ENCODE results near the gene PTPRK. TPM values are rescaled to one million over a fixed set of nuclear protein-coding genes. Genes with fewer than 3 reads are reported as not detected.

PTPRK gene
- total and polyA plus RNA-seq, 2 of the 8 experiments (the other 6 are each of a cell fraction or from before 2014, with no cell fraction given), result 11.4 to 47.3 TPM

GRCh38 chr6:128305228-128305627 is 215.2 kb downstream of the PTPRK start:
- Histone ChIP-seq H2BK15ac (ENCODE audit: low read length) (no peak overlapping the region), H3K4me1 (replicated peaks in 1 of 4; ENCODE audit: control insufficient read depth in 3 of 4, insufficient read depth in 4 of 4, low read length in 3 of 4) (peaks cover 0 to 1% (median 0%) of the 10 kb centered on the region in 4 experiments; a peak in 1 of 7 replicates), H2AK5ac (ENCODE audit: low read depth, low read length) (no peak overlapping the region), H3K14ac (ENCODE audit: insufficient read length) (no peak overlapping the region), H3K79me1 (ENCODE audit: low read depth, low read length) (no peaks in the 10 kb centered on the region; the same call in 1 of the 2 replicates), H3K27me3 (replicated peaks in 1 of 4; ENCODE audit: control insufficient read depth in 3 of 4, extremely low read depth in 1 of 4, insufficient read depth in 3 of 4, low read length in 3 of 4) (no peaks in the 10 kb centered on the region; a peak in 1 of 7 replicates), H2AFZ (ENCODE audit: low read length) (no peak overlapping the region), H4K20me1 (replicated peaks in 1 of 2; ENCODE audit: control insufficient read depth in 1 of 2, insufficient read depth in 2 of 2, low read length in 2 of 2) (no peaks in the 10 kb centered on the region), H3K18ac (ENCODE audit: extremely low read depth, low read length) (no peak overlapping the region), H4K91ac (replicated peaks; ENCODE audit: insufficient read length, low read length) (no peak overlapping the region), H4K8ac (ENCODE audit: extremely low read depth, insufficient read depth, low read length) (no peak overlapping the region), H2BK5ac (ENCODE audit: low read depth, low read length) (no peak overlapping the region), H3K4me2 (ENCODE audit: insufficient read depth in 1 of 2, low read depth in 2 of 2, low read length in 2 of 2) (no peak overlapping the region), H4K5ac (ENCODE audit: insufficient read length, low read depth, low read length) (no peak overlapping the region), H2BK12ac (ENCODE audit: low read depth, low read length) (no peak overlapping the region), H3K23me2 (ENCODE audit: low read depth, low read length) (0 out of 2 replicates have a peak, but pooled peaks cover 2% of the 10 kb centered on the region), H3K4me3 (ENCODE audit: extremely low read depth in 1 of 4, insufficient read depth in 2 of 4, low read depth in 3 of 4, low read length in 4 of 4) (no peak overlapping the region), H3K23ac (ENCODE audit: insufficient read length) (no peak overlapping the region), H3K36me3 (ENCODE audit: control insufficient read depth in 2 of 4, insufficient read depth in 4 of 4, low read length in 3 of 4) (no peaks in the 10 kb centered on the region; a peak in 1 of 8 replicates), H2BK20ac (ENCODE audit: low read length) (no peak overlapping the region), H3K4ac (replicated peaks; ENCODE audit: insufficient read length, low read depth, low read length) (no peak overlapping the region), H3K56ac (replicated peaks; ENCODE audit: insufficient read length, low read depth, low read length) (no peak overlapping the region), H2BK120ac (replicated peaks; ENCODE audit: low read depth, low read length) (no peak overlapping the region), H3K27ac (ENCODE audit: low read depth, low read length) (no peak overlapping the region), H3K9me3 (ENCODE audit: insufficient read depth in 2 of 2, low read depth in 1 of 2, low read length in 1 of 2) (no peaks in the 10 kb centered on the region; a peak in 1 of 4 replicates), H3K79me2 (ENCODE audit: control insufficient read depth in 1 of 2, insufficient read depth in 2 of 2, low read length in 2 of 2) (peaks cover 0 to 31% of the 10 kb centered on the region in 2 experiments; a peak in 3 of 4 replicates), H3K9ac (replicated peaks in 1 of 4; ENCODE audit: extremely low read depth in 1 of 4, low read depth in 3 of 4, low read length in 3 of 4) (no peak overlapping the region)
- no peak for DNase-seq (ENCODE audit: low read depth in 1 of 2, low spot score in 2 of 2)
- 96% methylated on average over 1 of the region's 1 CpG; no CpG with 5 or more reads in 1 of the 2 experiments for WGBS, 2 experiments (ENCODE audit: extremely low coverage in 1 of 2, insufficient coverage in 1 of 2, insufficient read length in 1 of 2, insufficient replicate concordance in 2 of 2, low coverage in 1 of 2, low lambda C conversion rate in 2 of 2, missing lambda C conversion rate in 1 of 2)
- CTCF ChIA-PET (ENCODE audit: partially characterized antibody), result interaction anchor here (0.7 to 2.0 kb wide), 3 partner anchors 10 to 341 kb away, joined by 3 to 7 read pairs (median 5); no protein-coding TSS in a partner anchor
- no peak for FAIRE-seq
- POLR2A ChIA-PET (ENCODE audit: partially characterized antibody), result no interaction called here
- TF ChIP-seq SAP30 (IDR thresholded peaks at IDR 0.05; ENCODE audit: insufficient read depth, insufficient replicate concordance, low read length) (no peak), TCF12 (IDR thresholded peaks at IDR 0.05; ENCODE audit: low read depth, low read length) (no peak), MAFK (IDR thresholded peaks at IDR 0.05; ENCODE audit: low read depth, low read length) (no peak), CBX5 (IDR thresholded peaks at IDR 0.05; ENCODE audit: low read depth, low read length) (no peak), TEAD4 (IDR thresholded peaks at IDR 0.05; ENCODE audit: low read depth, low read length) (no peak), USF2 (IDR thresholded peaks at IDR 0.05; ENCODE audit: low read length) (no peak), NRF1 (IDR thresholded peaks at IDR 0.05; ENCODE audit: low read depth, low read length) (no peak), POLR2A (IDR thresholded peaks at IDR 0.05; ENCODE audit: control extremely low read depth in 1 of 2, low read depth in 2 of 2, low read length in 2 of 2) (no peak), CREB1 (IDR thresholded peaks at IDR 0.05) (no peak), NANOG (IDR thresholded peaks at IDR 0.05; ENCODE audit: insufficient read depth, low read depth, low read length, poor library complexity, severe bottlenecking) (no peak), CTCF (IDR thresholded peaks at IDR 0.05; ENCODE audit: control extremely low read depth in 1 of 3, insufficient read depth in 1 of 3, low read depth in 1 of 3, low read length in 3 of 3) (no peak)
